ENCODE results near the gene TNFRSF1B. TPM values are rescaled to one million over a fixed set of nuclear protein-coding genes. Genes with fewer than 3 reads are reported as not detected.

The TNFRSF1B gene
- polyA plus RNA-seq, 3 donors = 436 to 761 (median 450) TPM

DNA sequence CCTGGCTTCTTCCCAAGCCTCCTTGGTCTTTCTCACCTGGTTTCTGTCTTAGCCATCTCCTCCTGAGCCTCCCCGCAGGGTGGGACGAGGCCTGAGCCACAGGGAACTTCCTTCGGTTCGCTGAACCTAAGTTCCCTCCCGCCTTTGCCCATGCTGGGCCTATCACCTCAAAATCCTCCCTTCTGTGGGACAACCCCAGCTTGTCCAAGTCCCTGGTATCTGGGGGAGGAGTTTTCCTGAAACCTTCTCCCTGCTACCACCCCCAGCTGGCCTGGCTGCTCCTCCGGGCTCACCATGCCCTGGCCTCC is 35.4 kb downstream of the TNFRSF1B start:
- Histone ChIP-seq H2AFZ (ENCODE audit: insufficient read depth, low read depth, low read length, poor library complexity, severe bottlenecking) (no peak overlapping the region), H3K9ac (ENCODE audit: insufficient read depth, low read length, poor library complexity, severe bottlenecking) (no peak overlapping the region), H3K9me3 (replicated peaks in 1 of 2; ENCODE audit: control insufficient read depth in 1 of 2, insufficient read depth in 1 of 2, low read length in 2 of 2) (no peaks in the 10 kb centered on the region), H3K4me1 (ENCODE audit: control insufficient read depth in 1 of 2, insufficient read depth in 2 of 2, low read length in 2 of 2) (peaks cover 3 to 5% of the 10 kb centered on the region in 2 donors), H3K4me2 (replicated peaks; ENCODE audit: extremely low read depth, low read length, poor library complexity, severe bottlenecking) (no peak overlapping the region), H3K27ac (ENCODE audit: low read depth in 1 of 2, low read length in 2 of 2) (no peak overlapping the region), H3K27me3 (ENCODE audit: control insufficient read depth in 2 of 2, insufficient read depth in 2 of 2, low read length in 2 of 2) (no peaks in the 10 kb centered on the region), H4K20me1 (ENCODE audit: insufficient read depth, low read length) (peaks cover 100% of the 10 kb centered on the region), H3K79me2 (ENCODE audit: insufficient read depth, low read length) (peaks cover 48% of the 10 kb centered on the region), H3K4me3 (replicated peaks in 1 of 3; ENCODE audit: low read depth in 2 of 3, low read length in 3 of 3) (no peak overlapping the region), H3K36me3 (replicated peaks in 1 of 2; ENCODE audit: control insufficient read depth in 1 of 2, insufficient read depth in 2 of 2, low read length in 2 of 2) (peaks cover 98 to 99% of the 10 kb centered on the region in 2 donors)
- TF ChIP-seq, protein P1, sequence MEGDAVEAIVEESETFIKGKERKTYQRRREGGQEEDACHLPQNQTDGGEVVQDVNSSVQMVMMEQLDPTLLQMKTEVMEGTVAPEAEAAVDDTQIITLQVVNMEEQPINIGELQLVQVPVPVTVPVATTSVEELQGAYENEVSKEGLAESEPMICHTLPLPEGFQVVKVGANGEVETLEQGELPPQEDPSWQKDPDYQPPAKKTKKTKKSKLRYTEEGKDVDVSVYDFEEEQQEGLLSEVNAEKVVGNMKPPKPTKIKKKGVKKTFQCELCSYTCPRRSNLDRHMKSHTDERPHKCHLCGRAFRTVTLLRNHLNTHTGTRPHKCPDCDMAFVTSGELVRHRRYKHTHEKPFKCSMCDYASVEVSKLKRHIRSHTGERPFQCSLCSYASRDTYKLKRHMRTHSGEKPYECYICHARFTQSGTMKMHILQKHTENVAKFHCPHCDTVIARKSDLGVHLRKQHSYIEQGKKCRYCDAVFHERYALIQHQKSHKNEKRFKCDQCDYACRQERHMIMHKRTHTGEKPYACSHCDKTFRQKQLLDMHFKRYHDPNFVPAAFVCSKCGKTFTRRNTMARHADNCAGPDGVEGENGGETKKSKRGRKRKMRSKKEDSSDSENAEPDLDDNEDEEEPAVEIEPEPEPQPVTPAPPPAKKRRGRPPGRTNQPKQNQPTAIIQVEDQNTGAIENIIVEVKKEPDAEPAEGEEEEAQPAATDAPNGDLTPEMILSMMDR (IDR thresholded peaks at IDR 0.05) = no peak
- Mint-ChIP-seq H3K4me3 (no peak overlapping the region), H3K27ac (peak overlapping the region in 2 of 7 donors; percentile 50 to 56), H3K27me3 (ENCODE audit: low read depth in 3 of 3) (peaks cover 0 to 3% (median 3%) of the 10 kb centered on the region in 3 donors), H3K4me1 (peaks cover 5% of the 10 kb centered on the region), H3K36me3 (peaks cover 91 to 97% of the 10 kb centered on the region in 2 donors), H3K9me3 (peaks cover 0 to 4% (median 0%) of the 10 kb centered on the region in 7 donors)
- intact Hi-C loops (cut with micrococcal nuclease) = no loop called here
- DNase-seq = no peak
- 90% methylated on average over 2 of the region's 6 CpGs for WGBS (ENCODE audit: insufficient coverage)

- no peak overlapping the region for H2AFZ ChIP-seq (ENCODE audit: insufficient read depth, low read depth, low read length, poor library complexity, severe bottlenecking)
- DNase-seq = no peak
- Mint-ChIP-seq H3K4me1 (peaks cover 4% of the 10 kb centered on the region), H3K27ac (peak overlapping the region in 4 of 7 donors; percentile 23 to 64 (median 55)), H3K27me3 (ENCODE audit: low read depth in 3 of 3) (peaks cover 0 to 3% (median 3%) of the 10 kb centered on the region in 3 donors), H3K9me3 (peaks cover 0 to 4% (median 0%) of the 10 kb centered on the region in 7 donors), H3K36me3 (peaks cover 91 to 97% of the 10 kb centered on the region in 2 donors), H3K4me3 (no peak overlapping the region)
- peaks cover 97 to 99% of the 10 kb centered on the region in 2 donors for H3K36me3 ChIP-seq (replicated peaks in 1 of 2; ENCODE audit: control insufficient read depth in 1 of 2, insufficient read depth in 2 of 2, low read length in 2 of 2)
- WGBS (ENCODE audit: insufficient coverage) = 100% methylated on average over 4 of the region's 4 CpGs
- TF ChIP-seq, protein P1 (IDR thresholded peaks at IDR 0.05) = no peak
- H3K9ac ChIP-seq (ENCODE audit: insufficient read depth, low read length, poor library complexity, severe bottlenecking) = no peak overlapping the region
- no peak overlapping the region for H3K4me2 ChIP-seq (replicated peaks; ENCODE audit: extremely low read depth, low read length, poor library complexity, severe bottlenecking)
- no peaks in the 10 kb centered on the region for H3K27me3 ChIP-seq (ENCODE audit: control insufficient read depth in 2 of 2, insufficient read depth in 2 of 2, low read length in 2 of 2)
- H3K4me1 ChIP-seq (ENCODE audit: control insufficient read depth in 1 of 2, insufficient read depth in 2 of 2, low read length in 2 of 2) = peaks cover 0 to under 1% of the 10 kb centered on the region in 2 donors
- intact Hi-C loops (cut with micrococcal nuclease) = no loop called here
- peak overlapping the region in 1 of 2 donors; percentile 6 for H3K27ac ChIP-seq (ENCODE audit: low read depth in 1 of 2, low read length in 2 of 2)
- H3K79me2 ChIP-seq (ENCODE audit: insufficient read depth, low read length) = peaks cover 44% of the 10 kb centered on the region
- H3K4me3 ChIP-seq (replicated peaks in 1 of 3; ENCODE audit: low read depth in 2 of 3, low read length in 3 of 3) = no peak overlapping the region
- no peaks in the 10 kb centered on the region for H3K9me3 ChIP-seq (replicated peaks in 1 of 2; ENCODE audit: control insufficient read depth in 1 of 2, insufficient read depth in 1 of 2, low read length in 2 of 2)
- H4K20me1 ChIP-seq (ENCODE audit: insufficient read depth, low read length) = peaks cover 100% of the 10 kb centered on the region
Measured at GRCh38 chr1:12202577-12202976, 35.8 kb downstream of the TNFRSF1B start.
